ENCODE results near the gene NUDT14. TPM values are rescaled to one million over a fixed set of nuclear protein-coding genes. Genes with fewer than 3 reads are reported as not detected.

The NUDT14 gene
- total RNA-seq, 2 experiments from 2014 or later, result 23.3 to 28.0 TPM

DNA sequence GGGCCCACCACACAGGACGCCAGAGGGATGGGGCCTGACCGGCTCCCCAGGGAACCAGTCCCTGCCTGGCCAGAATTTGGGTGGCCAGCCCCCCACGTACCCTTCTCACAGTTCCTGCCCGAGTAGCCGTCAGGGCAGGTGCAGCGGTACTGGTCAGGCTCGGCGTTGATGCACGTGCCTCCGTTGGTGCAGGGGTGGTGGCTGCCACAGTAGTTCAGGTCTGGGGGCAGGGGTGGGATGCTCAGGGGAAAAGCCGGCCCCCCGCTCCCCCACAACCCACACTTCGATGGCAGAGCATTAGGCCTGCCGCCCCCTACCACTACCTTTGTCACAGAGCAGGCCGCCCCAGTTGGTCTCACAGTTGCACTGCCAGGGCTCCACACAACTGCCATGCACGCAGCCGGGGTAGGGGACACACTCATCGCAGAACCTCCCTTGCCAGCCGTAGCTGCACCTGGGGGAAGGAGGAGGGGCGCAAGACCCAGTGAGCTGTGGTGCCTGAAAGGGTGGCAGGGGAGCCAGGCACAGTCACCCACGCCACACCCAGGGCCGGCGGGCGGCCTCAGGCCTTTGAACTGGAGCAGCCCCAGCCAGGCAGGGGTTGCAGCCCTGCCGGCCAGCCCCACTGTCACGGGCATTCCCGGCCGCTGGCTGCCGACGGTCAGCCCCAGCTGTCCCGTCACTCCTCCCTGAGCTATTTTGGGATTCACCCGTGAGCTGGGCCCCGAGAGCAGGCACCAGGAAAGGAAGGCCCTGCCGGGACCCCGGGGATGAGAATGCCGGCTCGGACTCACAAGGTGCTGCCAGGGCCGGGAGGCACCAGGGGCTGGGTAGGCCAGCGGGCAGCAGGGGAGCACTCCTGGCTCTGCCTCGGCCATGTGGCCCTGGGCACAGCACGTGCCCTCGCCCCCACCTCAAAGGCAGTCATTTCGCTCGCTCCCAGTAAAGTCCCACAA is 29.0 kb downstream of the NUDT14 start:
- Mint-ChIP-seq H3K27ac (no peak overlapping the region), H3K4me3 (no peak overlapping the region), H3K36me3 (no peaks in the 10 kb centered on the region), H3K4me1 (no peaks in the 10 kb centered on the region), H3K27me3 (no peaks in the 10 kb centered on the region), H3K9me3 (no peaks in the 10 kb centered on the region)
- ATAC-seq (ENCODE audit: low read depth), result no peak
- DNase-seq, result peak; percentile 29
- POLR2A ChIA-PET, result no interaction called here

DNA sequence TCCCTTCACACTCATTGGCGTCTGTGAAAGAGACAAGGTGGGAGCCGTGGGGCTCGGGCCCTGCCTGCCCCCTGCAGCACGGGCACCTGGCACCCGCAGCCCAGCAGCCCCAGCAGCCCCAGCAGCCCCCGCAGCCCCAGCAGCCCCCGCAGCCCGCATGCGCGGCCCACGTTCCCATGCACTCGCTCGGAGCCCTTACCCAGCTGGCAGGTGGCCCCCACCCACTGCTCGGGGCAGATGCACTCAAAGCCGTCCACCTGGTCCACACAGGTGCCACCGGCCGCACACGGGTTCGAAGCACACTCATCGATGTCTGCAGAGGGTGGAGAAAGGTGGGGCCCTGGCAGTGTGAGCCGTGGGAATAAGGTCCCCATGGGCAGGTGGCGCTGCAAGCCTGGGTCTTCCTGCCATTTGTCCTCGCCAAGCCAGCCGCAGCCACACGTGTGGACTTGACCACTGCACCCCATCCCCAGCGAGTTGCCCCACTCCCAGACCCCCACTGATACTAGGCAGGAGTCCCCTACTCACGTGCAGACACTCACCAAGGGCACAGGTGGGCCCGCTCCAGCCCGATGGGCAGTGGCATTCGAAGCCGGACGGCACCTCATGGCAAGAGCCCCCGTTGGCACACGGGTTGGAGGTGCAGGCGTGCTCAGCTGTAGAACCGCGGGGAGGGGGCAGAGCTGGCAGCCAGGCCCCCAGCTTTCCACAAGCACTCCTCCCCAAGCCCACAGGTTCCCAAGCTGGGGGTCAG is 29.9 kb downstream of the NUDT14 start:
- Mint-ChIP-seq H3K4me3 (no peak overlapping the region), H3K27ac (no peak overlapping the region), H3K9me3 (no peaks in the 10 kb centered on the region), H3K4me1 (no peaks in the 10 kb centered on the region), H3K27me3 (no peaks in the 10 kb centered on the region), H3K36me3 (no peaks in the 10 kb centered on the region)
- ATAC-seq (ENCODE audit: low read depth), result no peak
- POLR2A ChIA-PET, result no interaction called here
- DNase-seq, result peak; percentile 28

DNA sequence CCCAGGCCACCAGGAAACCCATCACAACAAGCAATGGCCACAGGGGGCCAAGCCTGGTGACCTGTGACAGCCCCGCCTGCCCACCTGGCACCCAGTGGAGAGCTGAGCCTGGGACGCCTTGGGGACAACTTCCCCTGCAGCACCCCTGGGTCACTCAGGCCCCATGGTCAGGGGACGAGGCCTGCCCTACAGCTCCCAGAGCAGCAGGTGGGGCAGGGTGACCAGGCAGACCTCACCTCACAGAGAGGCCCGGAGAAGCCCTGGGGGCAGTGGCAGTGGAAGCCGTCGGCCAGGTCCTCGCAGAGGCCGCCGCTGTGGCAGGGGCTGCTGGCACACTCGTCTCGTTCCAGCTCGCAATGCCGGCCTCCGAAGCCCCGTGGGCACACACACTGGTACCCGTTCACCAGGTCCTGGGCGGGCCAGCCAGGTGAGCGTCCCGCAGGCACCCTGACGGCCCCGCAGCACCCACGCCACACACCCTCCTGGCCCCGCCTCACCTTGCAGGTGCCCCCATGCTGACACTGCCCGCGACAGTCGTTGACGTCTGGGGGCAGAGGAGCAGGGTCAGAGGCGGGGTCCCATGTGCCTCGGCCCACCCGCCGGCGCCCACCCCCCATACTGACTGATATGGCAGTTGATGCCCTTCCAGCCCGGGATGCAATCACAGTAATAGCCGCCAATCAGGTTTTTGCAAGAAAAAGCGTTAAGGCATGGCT is 30.6 kb downstream of the NUDT14 start:
- Mint-ChIP-seq H3K4me1 (no peaks in the 10 kb centered on the region), H3K4me3 (no peak overlapping the region), H3K9me3 (no peaks in the 10 kb centered on the region), H3K36me3 (no peaks in the 10 kb centered on the region), H3K27me3 (no peaks in the 10 kb centered on the region), H3K27ac (no peak overlapping the region)
- DNase-seq (peak; percentile 33), ATAC-seq (ENCODE audit: low read depth) (no peak)
- POLR2A ChIA-PET, result no interaction called here

DNA sequence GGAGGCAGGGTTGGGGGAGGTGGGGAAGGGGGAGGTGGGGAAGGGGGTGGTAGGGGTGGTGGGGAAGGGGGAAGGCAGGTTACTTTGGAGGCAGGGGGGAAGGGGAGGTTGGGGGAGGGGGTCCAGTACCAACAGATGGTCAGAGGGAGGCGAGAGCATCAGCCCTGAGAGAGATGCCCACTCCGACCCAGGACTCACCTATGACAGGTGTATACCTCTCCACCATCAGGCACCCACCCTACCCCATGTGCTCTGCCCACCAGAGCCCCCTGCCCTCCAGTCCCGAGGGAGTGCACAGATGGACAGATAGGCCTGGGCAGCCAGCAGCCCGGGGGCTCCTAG is 31.1 kb downstream of the NUDT14 start:
- H3K4me1 Mint-ChIP-seq, result no peaks in the 10 kb centered on the region

DNA sequence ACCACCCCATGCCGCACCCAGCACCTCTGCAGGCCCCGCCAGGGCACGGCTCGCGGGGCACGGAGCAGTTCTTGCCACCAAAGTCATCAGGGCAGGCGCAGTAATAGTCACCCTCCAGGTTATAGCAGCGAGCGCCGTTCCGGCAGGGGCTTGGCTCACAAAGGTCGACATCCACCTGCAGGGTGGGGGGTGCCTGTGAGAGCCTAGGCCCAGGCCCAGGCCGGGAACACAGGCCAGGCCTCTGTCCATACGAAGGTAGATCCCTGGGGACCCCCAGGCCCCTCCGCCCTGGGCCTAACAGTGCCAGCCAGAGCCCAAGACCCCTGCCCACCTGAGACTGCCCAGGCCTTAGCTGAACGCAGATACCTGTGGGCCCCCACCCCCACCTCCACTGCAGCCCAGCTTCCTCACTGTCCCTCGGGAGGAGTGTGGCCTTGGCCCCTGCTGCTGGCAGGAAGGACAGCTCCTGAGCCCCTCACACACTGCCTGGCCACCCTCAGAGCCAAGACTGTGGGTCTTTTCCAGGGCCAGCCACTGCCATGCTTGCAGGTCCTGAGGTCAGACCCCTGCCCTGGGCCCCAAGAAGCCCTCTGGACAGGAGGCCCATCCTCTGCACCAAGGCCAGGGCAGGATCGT is 31.8 kb downstream of the NUDT14 start:
- no peak overlapping the region for H3K4me3 Mint-ChIP-seq
- no peaks in the 10 kb centered on the region for H3K36me3 Mint-ChIP-seq
- H3K4me1 Mint-ChIP-seq, result no peaks in the 10 kb centered on the region
- ATAC-seq (ENCODE audit: low read depth) (no peak), DNase-seq (peak; percentile 26)
- H3K27ac Mint-ChIP-seq, result no peak overlapping the region
- POLR2A ChIA-PET, result no interaction called here
- no peaks in the 10 kb centered on the region for H3K27me3 Mint-ChIP-seq
- no peaks in the 10 kb centered on the region for H3K9me3 Mint-ChIP-seq

More for the DNA sequence above, 31.1 kb downstream of the NUDT14 start:
- ATAC-seq (ENCODE audit: low read depth), result no peak
- POLR2A ChIA-PET, result no interaction called here
- DNase-seq, result no peak
- H3K4me3 Mint-ChIP-seq, result no peak overlapping the region
- H3K27ac Mint-ChIP-seq, result no peak overlapping the region
- H3K27me3 Mint-ChIP-seq, result no peaks in the 10 kb centered on the region
- H3K36me3 Mint-ChIP-seq, result no peaks in the 10 kb centered on the region
- no peaks in the 10 kb centered on the region for H3K9me3 Mint-ChIP-seq

DNA sequence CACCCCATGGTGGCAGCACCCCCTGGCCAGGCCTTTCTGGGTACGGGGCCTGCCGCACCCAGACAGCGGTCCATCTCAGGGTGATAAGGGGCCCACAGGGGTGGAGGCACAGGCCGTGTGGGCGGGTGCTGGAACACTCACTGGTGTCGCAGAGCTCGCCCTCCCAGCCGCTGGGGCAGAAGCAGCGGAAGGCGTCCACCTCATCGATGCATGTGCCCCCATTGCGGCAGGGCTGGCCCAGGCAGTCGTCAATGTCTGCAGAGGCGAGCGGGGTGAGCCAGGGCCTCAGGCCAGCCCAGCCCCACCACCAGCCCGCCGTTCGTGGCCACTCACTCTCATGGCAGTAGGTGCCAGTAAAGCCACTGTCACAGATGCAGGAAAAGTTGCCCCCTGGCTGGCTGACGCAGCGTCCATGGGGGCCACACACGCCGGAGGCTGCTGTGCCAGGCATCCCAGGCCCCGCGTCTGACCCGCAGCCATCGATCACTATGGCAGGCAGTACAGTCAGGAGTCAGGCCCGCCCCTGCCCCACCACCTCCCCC is 32.4 kb downstream of the NUDT14 start:
- H3K27ac Mint-ChIP-seq, result no peak overlapping the region
- ATAC-seq (ENCODE audit: low read depth) (no peak), DNase-seq (peak; percentile 23)

DNA sequence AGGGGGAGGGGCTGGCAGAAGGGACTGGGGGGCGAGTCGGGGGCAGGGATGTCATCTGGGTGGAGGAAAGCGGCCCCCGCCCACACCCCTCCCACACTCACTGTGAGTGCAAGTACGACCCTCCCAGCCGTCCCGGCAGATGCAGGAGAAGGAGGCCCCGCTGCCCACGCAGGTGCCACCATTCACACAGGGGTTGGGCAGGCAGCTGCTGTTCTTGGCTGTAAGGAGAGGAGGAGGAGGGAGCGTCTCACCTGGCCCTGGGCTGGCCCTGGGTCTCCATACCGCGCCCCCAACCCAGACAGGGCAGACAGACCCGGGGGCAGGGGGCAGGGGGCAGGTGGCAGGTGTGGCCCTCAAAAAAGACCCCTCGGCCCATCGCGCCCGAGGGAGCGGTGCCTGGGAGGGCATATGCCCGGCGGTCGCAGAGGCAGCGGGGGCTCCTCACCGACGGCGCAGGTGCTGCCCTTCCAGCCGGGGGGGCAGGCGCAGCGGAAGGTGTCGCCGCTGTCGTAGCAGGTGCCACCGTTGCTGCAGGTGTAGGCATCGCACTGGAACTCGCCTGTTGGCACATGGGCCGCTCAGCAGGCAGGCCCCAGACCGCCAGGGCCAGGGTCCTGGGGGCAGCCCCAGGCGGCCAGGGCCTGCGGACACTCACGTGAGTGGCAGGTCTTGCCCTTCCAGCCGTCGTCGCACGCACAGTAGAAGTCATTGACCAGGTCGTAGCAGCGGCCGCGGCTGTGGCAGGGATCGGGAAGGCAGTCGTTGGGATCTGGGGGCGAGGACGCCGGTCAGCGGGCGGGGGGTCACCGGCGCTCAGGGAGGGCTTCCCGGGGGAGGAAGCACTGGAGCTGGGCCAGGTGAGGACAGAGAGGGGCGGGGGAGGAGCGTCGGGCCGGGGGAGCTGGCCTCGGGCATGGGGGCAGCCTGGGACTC is 33.2 kb downstream of the NUDT14 start:
- Mint-ChIP-seq H3K4me3 (no peak overlapping the region), H3K27ac (no peak overlapping the region), H3K27me3 (no peaks in the 10 kb centered on the region), H3K36me3 (no peaks in the 10 kb centered on the region), H3K4me1 (no peaks in the 10 kb centered on the region), H3K9me3 (no peaks in the 10 kb centered on the region)
- POLR2A ChIA-PET, result no interaction called here
- ATAC-seq (ENCODE audit: low read depth), result no peak
- DNase-seq, result peak; percentile 28

More for the DNA sequence above, 32.4 kb downstream of the NUDT14 start:
- H3K36me3 Mint-ChIP-seq, result no peaks in the 10 kb centered on the region
- POLR2A ChIA-PET, result no interaction called here
- H3K27me3 Mint-ChIP-seq, result no peaks in the 10 kb centered on the region
- no peak overlapping the region for H3K4me3 Mint-ChIP-seq
- no peaks in the 10 kb centered on the region for H3K9me3 Mint-ChIP-seq
- no peaks in the 10 kb centered on the region for H3K4me1 Mint-ChIP-seq

DNA sequence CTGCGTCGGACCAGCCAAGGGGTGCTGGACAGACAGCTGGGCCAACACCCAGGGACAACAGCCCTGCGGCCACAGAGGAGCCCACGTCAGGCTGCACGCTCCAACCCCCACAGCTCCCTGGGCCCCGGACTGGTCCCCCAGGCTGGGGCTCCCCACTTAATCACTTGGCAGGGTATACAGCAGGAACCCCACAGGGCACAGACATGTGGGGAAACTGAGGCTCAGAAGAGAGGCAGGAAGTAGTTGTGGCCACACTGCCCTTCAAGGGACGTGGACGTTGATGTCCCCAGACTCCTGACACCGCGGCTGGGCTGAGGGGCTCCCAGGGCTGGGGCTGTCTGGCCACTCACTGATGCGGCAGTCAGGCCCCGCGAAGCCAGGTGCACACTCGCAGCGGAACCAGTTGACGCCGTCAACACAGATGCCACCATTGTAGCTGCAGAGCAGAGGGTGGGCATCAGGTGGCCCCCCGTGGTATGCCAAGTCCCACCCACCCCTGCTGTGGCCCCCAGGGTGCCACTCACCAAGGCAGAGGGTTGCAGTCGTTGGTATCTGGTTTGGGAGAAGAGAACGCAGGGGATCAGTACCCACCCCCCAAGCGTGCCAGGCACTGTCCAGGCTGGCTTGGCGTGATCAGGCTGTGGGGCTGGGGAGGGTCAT is 34.0 kb downstream of the NUDT14 start:
- POLR2A ChIA-PET, result no interaction called here
- Mint-ChIP-seq H3K27me3 (no peaks in the 10 kb centered on the region), H3K36me3 (no peaks in the 10 kb centered on the region), H3K9me3 (peaks cover 1% of the 10 kb centered on the region), H3K27ac (no peak overlapping the region), H3K4me3 (no peak overlapping the region), H3K4me1 (no peaks in the 10 kb centered on the region)
- DNase-seq, result no peak
- ATAC-seq (ENCODE audit: low read depth), result no peak

DNA sequence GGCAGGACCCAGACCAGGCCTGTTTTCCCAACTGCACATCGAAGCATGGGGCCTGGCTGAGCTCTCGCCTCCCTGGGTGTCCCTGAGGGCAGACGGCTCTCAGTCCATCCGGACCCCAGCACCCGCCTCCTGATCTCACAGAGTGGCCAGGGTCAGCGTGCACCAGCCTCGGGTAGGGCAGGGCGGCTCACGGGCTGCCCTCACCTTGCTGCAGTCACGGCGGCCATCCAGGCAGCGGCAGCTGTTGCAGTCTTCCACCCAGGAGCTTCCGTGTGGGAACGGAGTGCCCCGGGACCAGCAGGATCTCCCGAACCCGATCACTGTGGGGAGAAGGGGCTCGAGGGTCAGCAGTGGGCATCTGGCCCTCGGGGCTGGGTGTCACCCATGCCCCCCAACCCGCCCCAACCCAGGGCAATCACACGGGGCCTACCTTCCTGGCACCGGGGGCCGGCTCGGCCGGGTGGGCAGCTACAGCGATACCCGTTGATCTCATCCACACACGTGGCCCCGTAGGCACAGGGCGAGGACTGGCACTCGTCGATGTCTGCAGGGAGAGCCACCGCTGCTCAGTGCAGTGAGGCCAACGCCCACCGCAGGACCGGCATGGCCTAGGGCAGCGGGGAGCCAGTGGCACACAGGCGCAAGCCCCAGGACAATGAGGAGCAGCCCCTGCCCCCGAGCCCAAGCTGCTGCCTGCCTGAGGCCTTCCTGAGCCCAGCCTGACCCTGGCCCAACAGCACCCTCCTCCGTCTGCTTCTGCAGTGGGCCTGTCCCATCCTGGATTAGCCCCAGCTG is 34.7 kb downstream of the NUDT14 start:
- ATAC-seq (ENCODE audit: low read depth) (no peak), DNase-seq (no peak)
- H3K4me1 Mint-ChIP-seq, result no peaks in the 10 kb centered on the region
- H3K9me3 Mint-ChIP-seq, result peaks cover 3% of the 10 kb centered on the region
- POLR2A ChIA-PET, result no interaction called here
- H3K27me3 Mint-ChIP-seq, result no peaks in the 10 kb centered on the region
- no peaks in the 10 kb centered on the region for H3K36me3 Mint-ChIP-seq
- no peak overlapping the region for H3K4me3 Mint-ChIP-seq
- H3K27ac Mint-ChIP-seq, result no peak overlapping the region

DNA sequence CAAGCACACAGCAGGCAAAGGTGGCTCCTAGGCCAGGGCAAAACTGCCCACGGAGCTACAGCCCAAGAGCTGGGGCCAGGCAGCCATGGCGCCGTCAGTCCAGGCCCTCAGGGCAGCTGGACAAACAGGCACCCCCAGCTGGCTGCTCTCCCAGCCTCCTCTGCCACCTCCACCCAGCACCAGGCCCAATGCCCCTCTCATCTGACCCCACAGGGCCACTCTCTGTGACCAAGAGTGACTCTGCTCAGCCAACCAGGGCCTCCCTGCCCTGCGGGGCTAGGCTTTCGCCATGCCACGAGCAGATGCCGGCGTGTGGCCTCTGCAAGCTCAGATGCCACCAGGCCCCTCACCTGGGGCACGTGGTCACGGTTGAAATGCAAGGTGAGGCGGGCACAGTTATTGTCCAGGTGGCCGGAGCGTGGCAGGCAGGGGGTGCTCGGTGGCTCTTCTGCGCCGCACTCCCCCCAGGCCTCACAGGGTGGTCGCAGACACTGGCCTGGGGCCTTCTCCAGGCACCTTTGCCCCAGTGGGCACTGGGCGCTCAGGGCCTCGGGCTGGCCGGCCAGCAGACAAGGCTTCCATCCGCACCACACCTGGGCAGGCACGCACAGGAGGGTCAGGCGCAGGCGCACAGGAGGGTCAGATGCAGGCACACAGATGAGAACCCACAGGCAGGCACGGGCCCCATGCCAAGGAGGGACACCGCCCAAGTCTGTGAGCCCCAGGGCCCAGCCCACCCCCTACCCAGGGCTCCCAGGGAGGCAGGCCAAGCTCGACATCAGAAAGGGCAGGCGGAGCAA is 35.5 kb downstream of the NUDT14 start:
- Mint-ChIP-seq H3K4me1 (no peaks in the 10 kb centered on the region), H3K9me3 (peaks cover 6% of the 10 kb centered on the region), H3K27me3 (no peaks in the 10 kb centered on the region), H3K27ac (no peak overlapping the region), H3K4me3 (no peak overlapping the region), H3K36me3 (peaks cover 2% of the 10 kb centered on the region)
- no peak for ATAC-seq (ENCODE audit: low read depth)
- POLR2A ChIA-PET, result no interaction called here
- peak; percentile 27 for DNase-seq
